AG08395 (cell line): ENCODE data around the gene LRP4.

Experiments used
- DNase-seq: peaks from one replicate; pipeline ENCODE4 v3.0.0; 2012; ENCODE audit warnings: mixed read lengths, low spot score

The LRP4 gene

GRCh38 chr11:46845740-46846509 is 72.4 kb downstream of the LRP4 start, which contains the start of gene CKAP5:
Gene CKAP5 (minus strand): TSS chr11:46846280. CDS start chr11:46821231, 25,049 bp downstream.
- DNase-seq: peak; percentile 97

GRCh38 chr11:46845440-46845739 is 73.0 kb downstream of the LRP4 start:
- DNase-seq: no peak

GRCh38 chr11:46840116-46840515 is 78.2 kb downstream of the LRP4 start:
- DNase-seq: no peak

- DNase-seq: no peak
Observed at GRCh38 chr11:46838501-46838900, 79.8 kb downstream of the LRP4 start.

GRCh38 chr11:46837860-46838259 is 80.5 kb downstream of the LRP4 start:
- DNase-seq: no peak

GRCh38 chr11:46836870-46837269 is 81.5 kb downstream of the LRP4 start:
- no peak for DNase-seq

GRCh38 chr11:46836431-46836830 is 81.9 kb downstream of the LRP4 start:
- DNase-seq: no peak

GRCh38 chr11:46835897-46836296 is 82.5 kb downstream of the LRP4 start:
- DNase-seq: no peak

GRCh38 chr11:46834821-46835220 is 83.5 kb downstream of the LRP4 start:
- no peak for DNase-seq

- DNase-seq: no peak
Observed at GRCh38 chr11:46832511-46833214, 85.7 kb downstream of the LRP4 start.

- no peak for DNase-seq
Observed at GRCh38 chr11:46827995-46828394, 90.4 kb downstream of the LRP4 start.

- peak; percentile 87 for DNase-seq
Observed at GRCh38 chr11:46826310-46827044, 91.9 kb downstream of the LRP4 start.

- peak; percentile 9 for DNase-seq
Observed at GRCh38 chr11:46808799-46809431, 109.4 kb downstream of the LRP4 start.
